Stimulated activated CD4-positive, alpha-beta T cell treated with anti-CD3 and anti-CD28 coated beads, TNF-alpha, amount 100 ng/mL, for 48 hours (primary cell): Measurements from ENCODE around the gene STAC3.

Source experiments
- DNase-seq, 3 donors: peaks; one replicate each; pipeline ENCODE4 v3.0.0-alpha.2; 2020; ENCODE audit warnings: low read depth in 3 of 3

STAC3 gene

DNA sequence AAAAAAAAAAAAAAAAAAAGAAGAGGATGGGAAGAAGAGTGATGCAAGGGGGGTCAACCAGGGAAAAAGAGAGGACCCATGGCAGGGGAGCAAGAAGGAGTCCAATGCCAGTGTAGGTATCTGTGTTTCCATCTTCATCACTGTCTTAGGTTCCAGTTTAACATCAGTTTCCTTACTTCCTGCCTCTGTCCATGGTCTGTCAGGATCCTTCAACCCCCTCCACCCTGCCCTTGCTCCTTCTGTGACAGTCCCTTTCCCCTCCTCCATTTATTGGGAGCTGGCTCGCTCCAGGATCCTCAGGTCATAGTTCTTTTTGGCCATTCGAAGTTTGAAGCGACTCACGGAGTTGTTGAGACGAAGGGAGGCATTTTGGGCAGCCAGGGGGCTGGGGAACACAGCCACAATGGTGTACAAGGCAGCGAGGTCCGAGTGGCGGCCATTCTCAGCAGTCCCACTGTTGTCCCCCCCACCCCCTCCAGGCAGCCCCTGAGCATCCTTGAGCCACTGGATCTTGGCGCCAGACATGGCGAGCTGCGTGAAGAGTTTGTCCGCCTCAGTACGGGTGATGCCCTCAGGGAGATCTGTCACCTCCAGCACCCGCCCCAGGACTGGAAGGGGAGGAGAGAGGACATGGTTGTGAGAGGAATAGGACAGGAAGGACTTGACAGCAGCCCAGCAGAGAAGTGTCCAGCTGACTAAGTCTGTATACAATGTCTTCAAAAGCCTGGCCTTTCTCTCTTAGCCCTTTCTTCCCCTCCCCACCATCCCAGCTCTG, 3.7 kb upstream of the STAC3 start:
- no peak for DNase-seq

DNA sequence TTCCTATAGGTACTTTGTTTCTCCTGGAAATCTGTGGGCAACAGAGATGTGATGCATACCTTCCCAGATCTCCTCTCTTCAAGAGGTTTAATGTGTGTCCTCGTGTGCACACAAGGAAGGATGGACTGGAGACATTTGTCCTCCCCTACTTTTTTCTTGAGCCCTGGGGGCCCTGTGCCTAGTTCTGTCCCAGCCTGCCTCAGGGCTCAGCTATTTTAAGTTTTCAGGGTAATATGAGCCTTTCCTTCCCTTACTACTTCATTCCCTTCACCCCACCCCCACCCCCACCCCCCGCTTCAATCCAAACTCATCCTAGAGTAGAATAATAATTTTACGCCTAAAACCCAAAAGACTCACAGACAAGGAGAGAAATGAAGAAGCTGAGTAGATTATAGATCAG, 446 bp downstream of the STAC3 start:
- DNase-seq: no peak

GRCh38 chr12:57248934-57249742, 1.8 kb downstream of the STAC3 start:
- DNase-seq: no peak

DNA sequence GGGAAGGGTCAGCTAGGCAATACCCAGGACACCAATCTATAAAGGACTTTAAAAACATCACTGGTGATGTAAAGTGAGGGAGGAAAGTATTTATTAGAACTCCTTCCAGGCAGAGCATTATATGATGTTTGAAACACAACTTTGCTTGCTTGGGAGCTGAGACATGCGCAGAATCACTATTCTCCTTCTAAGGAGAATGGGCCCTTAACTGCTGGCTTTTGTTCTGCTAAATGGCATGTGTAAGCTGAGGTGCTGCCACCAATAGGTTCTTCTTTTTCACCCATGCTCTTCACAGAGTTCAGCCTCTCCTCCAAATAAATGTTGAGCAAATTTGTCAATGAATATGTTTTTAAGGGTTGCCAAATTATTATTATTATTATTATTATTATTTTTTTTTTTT, 3.9 kb downstream of the STAC3 start:
- DNase-seq: no peak

DNA sequence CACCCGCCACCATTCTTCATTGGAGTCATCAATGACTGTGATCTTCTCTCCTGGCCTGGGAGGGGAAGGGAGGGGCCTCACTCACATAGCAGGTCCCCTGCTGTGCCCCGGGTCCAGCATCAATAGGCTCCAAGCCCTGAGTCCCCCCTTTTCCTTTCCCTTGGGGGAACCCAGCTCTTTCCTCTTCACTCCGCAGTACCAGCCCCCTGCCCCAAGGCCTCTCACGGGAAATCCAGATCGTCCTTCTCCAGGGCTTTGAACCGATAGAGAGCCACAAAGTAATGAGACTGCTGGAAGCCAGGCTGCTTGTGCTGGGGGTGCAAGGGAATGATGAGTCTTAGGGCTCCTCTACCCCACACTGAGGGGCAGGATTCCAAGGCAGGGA, 6.7 kb downstream of the STAC3 start:
- no peak for DNase-seq

GRCh38 chr12:57243521-57244311, 7.3 kb downstream of the STAC3 start:
- peak; percentile 65 to 87 (median 69) for DNase-seq

GRCh38 chr12:57242691-57243454, 8.1 kb downstream of the STAC3 start:
- peak in 1 of 3 donors; percentile 69 for DNase-seq

GRCh38 chr12:57242329-57242690, 8.7 kb downstream of the STAC3 start:
- DNase-seq: no peak

DNA sequence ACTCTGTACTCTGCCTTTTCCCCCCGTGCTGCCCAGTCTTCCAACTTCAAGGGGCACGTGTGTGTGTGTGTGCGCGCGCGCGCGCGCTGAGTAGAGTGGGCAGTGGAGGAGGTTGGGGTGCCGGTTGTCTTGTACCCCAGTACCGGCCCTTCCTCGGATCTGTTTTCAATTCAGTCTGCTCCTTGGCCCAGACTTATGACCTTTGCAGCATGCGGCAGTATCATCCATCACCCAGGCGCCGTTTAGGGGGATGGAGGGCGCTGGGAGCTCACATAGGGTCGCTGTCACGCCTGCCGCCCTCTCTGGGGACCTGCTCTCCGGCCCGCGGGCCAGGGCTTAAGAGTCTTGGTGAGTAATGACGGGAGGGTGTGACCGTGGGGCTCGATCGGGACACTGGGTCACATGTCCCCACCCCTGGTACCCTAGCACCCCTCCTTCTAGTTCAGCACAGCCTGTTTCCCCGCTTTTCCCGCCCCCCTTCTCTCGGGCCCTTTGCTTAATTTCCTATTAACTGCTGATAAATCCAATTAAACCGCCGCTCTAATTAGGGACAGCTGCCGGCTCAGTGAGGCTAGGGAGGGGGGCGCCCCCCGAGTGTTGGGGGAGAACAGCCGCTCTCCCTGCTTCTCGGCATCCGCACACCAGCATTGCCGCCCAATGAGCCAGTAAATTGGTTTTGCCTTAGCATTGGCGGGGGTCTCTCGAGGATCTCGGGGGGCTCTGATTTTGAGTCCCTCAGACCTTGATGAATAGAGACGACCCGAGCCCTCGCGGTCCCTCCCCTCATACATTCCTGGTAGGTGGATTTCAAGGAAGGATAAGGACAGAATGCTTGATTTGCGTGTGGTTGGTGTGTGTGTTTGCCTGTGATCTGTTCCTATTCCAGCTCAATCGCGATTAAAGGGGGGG, 9.3 kb downstream of the STAC3 start:
- no peak for DNase-seq

DNA sequence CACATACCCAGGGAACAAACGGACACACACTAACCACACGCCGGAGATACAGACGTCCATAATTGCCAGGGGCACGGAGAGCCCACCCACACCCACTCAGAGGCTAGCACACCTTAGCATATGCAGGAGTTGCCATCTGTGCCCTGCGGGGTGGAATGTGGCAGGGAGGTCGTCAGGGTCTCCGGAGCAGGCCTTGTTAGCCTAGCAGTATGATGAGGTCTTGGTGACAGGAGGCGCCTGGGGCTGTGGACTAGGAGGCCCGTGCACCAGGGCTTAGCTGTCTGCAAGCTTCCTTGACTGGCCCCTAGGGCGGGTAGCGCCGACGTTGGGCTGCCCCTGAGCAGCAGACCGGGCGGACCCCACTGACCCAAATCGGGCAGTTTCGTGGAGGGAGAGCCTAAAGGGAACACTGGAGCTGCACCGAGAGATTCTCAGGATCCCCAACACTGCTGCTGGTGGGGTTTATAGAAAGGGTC, 10.0 kb downstream of the STAC3 start:
- no peak for DNase-seq

- peak in 2 of 3 donors; percentile 59 to 71 for DNase-seq
These were observed 10.7 kb downstream of the STAC3 start for GRCh38 chr12:57240066-57240921.

- DNase-seq: no peak
These were observed 11.4 kb downstream of the STAC3 start for GRCh38 chr12:57239587-57240065.

GRCh38 chr12:57238854-57239554, 12.0 kb downstream of the STAC3 start:
- peak; percentile 79 to 88 (median 82) for DNase-seq

- DNase-seq: no peak
These were observed 12.8 kb downstream of the STAC3 start for GRCh38 chr12:57237932-57238853.

DNA sequence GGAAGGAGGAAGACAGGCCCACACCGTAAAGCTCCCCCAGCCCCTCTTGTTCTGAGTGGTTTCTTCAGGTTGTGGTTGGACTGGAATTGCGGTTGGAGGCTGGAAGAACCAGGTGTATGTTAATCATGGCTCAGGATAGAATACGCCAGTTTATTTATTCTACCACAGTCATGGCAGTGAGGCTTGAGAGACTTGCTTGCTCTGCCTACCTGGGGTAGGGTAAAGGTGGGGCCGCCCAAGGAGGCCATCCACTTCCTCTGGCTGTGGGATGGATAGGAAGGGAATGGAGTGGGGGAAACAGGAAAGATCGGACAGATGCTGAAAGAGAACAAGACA, 13.4 kb downstream of the STAC3 start:
- DNase-seq: no peak

- DNase-seq: no peak
These were observed 13.9 kb downstream of the STAC3 start for GRCh38 chr12:57236925-57237595.
